ENCODE results near the gene TRAPPC3. TPM values are rescaled to one million over a fixed set of nuclear protein-coding genes. Genes with fewer than 3 reads are reported as not detected.

The TRAPPC3 gene
- total RNA-seq, 1 experiment from 2014 or later = 64.6 TPM

- no peak for DNase-seq (ENCODE audit: low read depth, low spot score)
- Histone ChIP-seq H3K9ac (ENCODE audit: low read length) (no peak overlapping the region), H3K4me1 (ENCODE audit: control insufficient read depth in 1 of 2, insufficient read depth in 2 of 2, low read length in 2 of 2) (peaks cover 0 to 22% of the 10 kb centered on the region in 2 experiments; a peak in 2 of 4 replicates), H3K9me3 (ENCODE audit: control insufficient read depth in 1 of 2, insufficient read depth in 1 of 2, low read depth in 1 of 2, low read length in 2 of 2) (no peaks in the 10 kb centered on the region), H3K79me2 (ENCODE audit: insufficient read depth, low read length) (no peaks in the 10 kb centered on the region), H3K9me2 (ENCODE audit: insufficient read depth) (no peaks in the 10 kb centered on the region), H3K27ac (ENCODE audit: low read depth, low read length) (no peak overlapping the region), H3K4me3 (replicated peaks in 1 of 2; ENCODE audit: low read depth in 1 of 2, low read length in 2 of 2) (no peak overlapping the region), H3K36me3 (ENCODE audit: control insufficient read depth in 1 of 2, insufficient read depth in 2 of 2, low read length in 2 of 2) (peaks cover 8 to 9% of the 10 kb centered on the region in 2 experiments; a peak in 3 of 4 replicates), H3K4me2 (ENCODE audit: low read length) (no peak overlapping the region), H4K20me1 (ENCODE audit: insufficient read depth) (no peaks in the 10 kb centered on the region), H3K27me3 (ENCODE audit: insufficient read depth, low read length) (no peaks in the 10 kb centered on the region), H2AFZ (ENCODE audit: low read depth, low read length, poor library complexity, severe bottlenecking) (no peak overlapping the region)
- CTCF ChIA-PET = interaction anchor here (1.2 kb wide), 1 partner anchor 36 kb away, joined by 7 read pairs; no protein-coding TSS in a partner anchor
- TF ChIP-seq EZH2 (IDR thresholded peaks at IDR 0.05) (no peak), ELF1 (IDR thresholded peaks at IDR 0.05; ENCODE audit: borderline replicate concordance, low read depth) (no peak), SP1 (IDR thresholded peaks at IDR 0.05; ENCODE audit: low read depth) (no peak), RAD21 (IDR thresholded peaks at IDR 0.05; ENCODE audit: low read depth) (no peak)
- POLR2A ChIA-PET = no interaction called here
- no TSS peak for BruUV-seq (replicated peaks)
- no peak for ATAC-seq
- intact Hi-C loops (cut with micrococcal nuclease) = loop anchor here (1.0 to 5.0 kb wide), 2 partner anchors 186 to 268 kb away; no protein-coding TSS in a partner anchor
- RAD21 ChIA-PET (ENCODE audit: low non-redundant PET in 1 of 2, low total read pairs in 2 of 2, uncharacterized antibody in 2 of 2, unreplicated experiment in 2 of 2) = no interaction called here
Observed at GRCh38 chr1:36098650-36099365, 50.5 kb downstream of the TRAPPC3 start.

- no peaks in the 10 kb centered on the region for H3K27me3 ChIP-seq (ENCODE audit: insufficient read depth, low read length)
- intact Hi-C loops (cut with micrococcal nuclease) = loop anchor here (5.0 kb wide), 1 partner anchor 269 kb away; no protein-coding TSS in a partner anchor
- no TSS peak for BruUV-seq (replicated peaks)
- peaks cover under 1% of the 10 kb centered on the region; the same call in 1 of the 2 replicates for H3K79me2 ChIP-seq (ENCODE audit: insufficient read depth, low read length)
- no peaks in the 10 kb centered on the region for H3K9me3 ChIP-seq (ENCODE audit: control insufficient read depth in 1 of 2, insufficient read depth in 1 of 2, low read depth in 1 of 2, low read length in 2 of 2)
- peaks cover 17 to 18% of the 10 kb centered on the region in 2 experiments; a peak in 3 of 4 replicates for H3K36me3 ChIP-seq (ENCODE audit: control insufficient read depth in 1 of 2, insufficient read depth in 2 of 2, low read length in 2 of 2)
- ChIA-PET CTCF (interaction anchor here (0.8 to 3.9 kb wide), 3 partner anchors 37 to 51 kb away, joined by 3 to 31 read pairs (median 7); partner anchors contain the start of gene TRAPPC3), POLR2A (no interaction called here), RAD21 (ENCODE audit: low non-redundant PET in 1 of 2, low total read pairs in 2 of 2, uncharacterized antibody in 2 of 2, unreplicated experiment in 2 of 2) (no interaction called here)
- H3K27ac ChIP-seq (ENCODE audit: low read depth, low read length) = peak overlapping the region; percentile 8; the same call in 1 of the 2 replicates
- no peak for ATAC-seq
- peaks cover 0 to 22% of the 10 kb centered on the region in 2 experiments; a peak in 2 of 4 replicates for H3K4me1 ChIP-seq (ENCODE audit: control insufficient read depth in 1 of 2, insufficient read depth in 2 of 2, low read length in 2 of 2)
- H3K4me2 ChIP-seq (ENCODE audit: low read length) = no peak overlapping the region
- no peak overlapping the region for H2AFZ ChIP-seq (ENCODE audit: low read depth, low read length, poor library complexity, severe bottlenecking)
- H3K9me2 ChIP-seq (ENCODE audit: insufficient read depth) = no peaks in the 10 kb centered on the region
- no peak overlapping the region for H3K9ac ChIP-seq (ENCODE audit: low read length)
- DNase-seq (ENCODE audit: low read depth, low spot score) = no peak
- no peaks in the 10 kb centered on the region for H4K20me1 ChIP-seq (ENCODE audit: insufficient read depth)
- no peak overlapping the region for H3K4me3 ChIP-seq (replicated peaks in 1 of 2; ENCODE audit: low read depth in 1 of 2, low read length in 2 of 2)
- TF ChIP-seq POLR2A (IDR thresholded peaks at IDR 0.05; ENCODE audit: borderline replicate concordance, extremely low read depth, insufficient read depth, insufficient read length) (no peak), ZBTB33 (IDR thresholded peaks at IDR 0.05; ENCODE audit: extremely low read depth, insufficient replicate concordance, low read length) (no peak), MAX (IDR thresholded peaks at IDR 0.05) (no peak)
- TF ChIP-seq, protein P1, sequence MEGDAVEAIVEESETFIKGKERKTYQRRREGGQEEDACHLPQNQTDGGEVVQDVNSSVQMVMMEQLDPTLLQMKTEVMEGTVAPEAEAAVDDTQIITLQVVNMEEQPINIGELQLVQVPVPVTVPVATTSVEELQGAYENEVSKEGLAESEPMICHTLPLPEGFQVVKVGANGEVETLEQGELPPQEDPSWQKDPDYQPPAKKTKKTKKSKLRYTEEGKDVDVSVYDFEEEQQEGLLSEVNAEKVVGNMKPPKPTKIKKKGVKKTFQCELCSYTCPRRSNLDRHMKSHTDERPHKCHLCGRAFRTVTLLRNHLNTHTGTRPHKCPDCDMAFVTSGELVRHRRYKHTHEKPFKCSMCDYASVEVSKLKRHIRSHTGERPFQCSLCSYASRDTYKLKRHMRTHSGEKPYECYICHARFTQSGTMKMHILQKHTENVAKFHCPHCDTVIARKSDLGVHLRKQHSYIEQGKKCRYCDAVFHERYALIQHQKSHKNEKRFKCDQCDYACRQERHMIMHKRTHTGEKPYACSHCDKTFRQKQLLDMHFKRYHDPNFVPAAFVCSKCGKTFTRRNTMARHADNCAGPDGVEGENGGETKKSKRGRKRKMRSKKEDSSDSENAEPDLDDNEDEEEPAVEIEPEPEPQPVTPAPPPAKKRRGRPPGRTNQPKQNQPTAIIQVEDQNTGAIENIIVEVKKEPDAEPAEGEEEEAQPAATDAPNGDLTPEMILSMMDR (IDR thresholded peaks at IDR 0.05 in 2 of 3, conservative IDR thresholded peaks at IDR 0.05 in 1 of 3; ENCODE audit: borderline replicate concordance in 1 of 3, insufficient read depth in 1 of 3, low read depth in 2 of 3, low read length in 2 of 3) = no peak
Observed at GRCh38 chr1:36097693-36098585, 51.3 kb downstream of the TRAPPC3 start.
